Peyer's patch (tissue), 4 donors: ENCODE results near the gene PLEKHG3.

ENCODE experiments used
- CTCF ChIP-seq, 6 experiments: fragments of 450-650 bp in 4 of 6; fragments of 200-600 bp in 2 of 6; sonication (generic) in 1 of 6; IDR thresholded peaks; one replicate each; pipeline ENCODE4 v1.5.1; 2017 to 2019; ENCODE audit warnings: antibody characterized with exemption in 6 of 6, mild to moderate bottlenecking in 3 of 6, moderate library complexity in 1 of 6
- POLR2A ChIP-seq, 2 donors: fragments of 450-650 bp; IDR thresholded peaks; one replicate each; pipeline ENCODE4 v1.5.1; 2017; ENCODE audit warnings: antibody characterized with exemption in 2 of 2, mild to moderate bottlenecking in 2 of 2, moderate library complexity in 2 of 2

- TF ChIP-seq CTCF (IDR thresholded peaks at IDR 0.05) (no peak), POLR2A (IDR thresholded peaks at IDR 0.05) (no peak)
These were observed 58.1 kb downstream of the PLEKHG3 start for GRCh38 chr14:64762044-64763034.
